ENCODE measurements around the gene PNP. TPM values are rescaled to one million over a fixed set of nuclear protein-coding genes. Genes with fewer than 3 reads are reported as not detected.
A peak's percentile ranks its signal among the peaks of the same experiment; 100 is the strongest.

PNP gene
- 10 to 100 TPM; 15.5 to 41.4 TPM for total RNA-seq
- 100 to 1,000 TPM in 1 of 2 donors, 10 to 100 TPM in 1; 32.7 to 119 TPM for polyA plus RNA-seq
- long read RNA-seq, donor 1, transcript PNP-201 (6 exons, 1,509 nt), result major isoform, 6 of 11 reads
- long read RNA-seq, donor 1, transcript PNP-207 (2 exons, 2,573 nt), result minor isoform, 5 of 11 reads
- long read RNA-seq, donor 1, partial matches to known transcripts, result 0 of 11 reads
- long read RNA-seq, donor 1, other reads (novel, unspliced or antisense), result 0 of 11 reads
- long read RNA-seq, donor 2, partial matches to known transcripts, result 0 of 3 reads
- long read RNA-seq, donor 2, other reads (novel, unspliced or antisense), result 0 of 3 reads
- long read RNA-seq, donor 3, partial matches to known transcripts, result 19 of 22 reads
- long read RNA-seq, donor 3, other reads (novel, unspliced or antisense), result 0 of 22 reads
- long read RNA-seq, donor 4, partial matches to known transcripts, result 17 of 19 reads
- long read RNA-seq, donor 4, other reads (novel, unspliced or antisense), result 0 of 19 reads
- long read RNA-seq, donor 5, partial matches to known transcripts, result 26 of 32 reads
- long read RNA-seq, donor 5, other reads (novel, unspliced or antisense), result 0 of 32 reads

DNA sequence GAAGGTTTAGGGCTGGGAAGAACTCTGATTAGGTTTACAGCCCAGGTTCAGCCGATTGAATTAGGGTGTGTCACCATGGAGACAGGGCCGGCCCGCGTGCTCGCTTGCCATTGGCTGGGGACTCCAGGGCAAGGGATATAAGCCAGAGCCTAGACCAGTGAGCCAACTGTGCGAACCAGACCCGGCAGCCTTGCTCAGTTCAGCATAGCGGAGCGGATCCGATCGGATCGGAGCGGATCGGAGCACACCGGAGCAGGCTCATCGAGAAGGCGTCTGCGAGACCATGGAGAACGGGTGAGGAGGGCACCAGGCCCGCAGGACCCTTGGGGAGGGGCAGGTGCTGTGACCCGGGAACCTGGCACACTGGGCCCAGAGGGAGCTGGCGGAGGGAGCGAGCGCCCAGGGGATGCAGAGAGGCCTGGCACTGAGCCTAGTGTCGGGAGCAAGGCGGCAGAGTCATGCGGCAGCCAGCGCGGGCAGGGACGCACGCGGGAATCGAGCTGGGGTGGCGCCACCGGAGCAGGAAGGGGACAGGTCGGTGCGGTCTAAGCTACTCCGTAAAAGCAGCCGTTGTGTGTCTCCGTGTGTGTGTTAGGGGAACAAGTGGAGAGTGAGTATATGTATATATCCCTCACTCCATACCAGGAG is at the start of gene PNP:
PNP (plus strand) TSS at position 165 of the 648 bp plus-strand sequence; CDS start at position 284, 119 bp downstream.
- Histone ChIP-seq H3K27ac (ENCODE audit: low read depth in 1 of 2, low read length in 1 of 2) (peak within 1 kb of the TSS; percentile 94 to 95), H3K4me1 (ENCODE audit: control insufficient read depth in 5 of 5, insufficient read depth in 5 of 5, low read length in 5 of 5) (peaks cover 1 to 15% (median 9%) of the 10 kb centered on the region in 5 donors), H3K27me3 (ENCODE audit: control insufficient read depth in 3 of 3, insufficient read depth in 3 of 3, low read length in 2 of 3) (peaks cover 0 to 9% (median 7%) of the 10 kb centered on the region in 3 donors), H3K36me3 (ENCODE audit: control insufficient read depth in 4 of 4, insufficient read depth in 4 of 4, low read length in 4 of 4) (peaks cover 0 to 9% (median 2%) of the 10 kb centered on the region in 4 donors), H3K9me3 (ENCODE audit: control insufficient read depth in 4 of 4, insufficient read depth in 3 of 4, low read length in 3 of 4) (no peaks in the 10 kb centered on the region), H3K9ac (ENCODE audit: insufficient read depth in 1 of 2, low read length in 2 of 2) (peak within 1 kb of the TSS; percentile 72 to 88), H3K4me3 (peak within 1 kb of the TSS; percentile 82)
- TF ChIP-seq, protein P1, sequence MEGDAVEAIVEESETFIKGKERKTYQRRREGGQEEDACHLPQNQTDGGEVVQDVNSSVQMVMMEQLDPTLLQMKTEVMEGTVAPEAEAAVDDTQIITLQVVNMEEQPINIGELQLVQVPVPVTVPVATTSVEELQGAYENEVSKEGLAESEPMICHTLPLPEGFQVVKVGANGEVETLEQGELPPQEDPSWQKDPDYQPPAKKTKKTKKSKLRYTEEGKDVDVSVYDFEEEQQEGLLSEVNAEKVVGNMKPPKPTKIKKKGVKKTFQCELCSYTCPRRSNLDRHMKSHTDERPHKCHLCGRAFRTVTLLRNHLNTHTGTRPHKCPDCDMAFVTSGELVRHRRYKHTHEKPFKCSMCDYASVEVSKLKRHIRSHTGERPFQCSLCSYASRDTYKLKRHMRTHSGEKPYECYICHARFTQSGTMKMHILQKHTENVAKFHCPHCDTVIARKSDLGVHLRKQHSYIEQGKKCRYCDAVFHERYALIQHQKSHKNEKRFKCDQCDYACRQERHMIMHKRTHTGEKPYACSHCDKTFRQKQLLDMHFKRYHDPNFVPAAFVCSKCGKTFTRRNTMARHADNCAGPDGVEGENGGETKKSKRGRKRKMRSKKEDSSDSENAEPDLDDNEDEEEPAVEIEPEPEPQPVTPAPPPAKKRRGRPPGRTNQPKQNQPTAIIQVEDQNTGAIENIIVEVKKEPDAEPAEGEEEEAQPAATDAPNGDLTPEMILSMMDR (IDR thresholded peaks at IDR 0.05; ENCODE audit: control extremely low read depth, extremely low read depth), result no peak
- peak; percentile 80 to 86 (median 83) for DNase-seq
- ATAC-seq (ENCODE audit: insufficient read depth, low FRiP score), result peak; percentile 95
- WGBS, 2 donors, result 0 to 1% methylated on average over 40 of the region's 40 CpGs

DNA sequence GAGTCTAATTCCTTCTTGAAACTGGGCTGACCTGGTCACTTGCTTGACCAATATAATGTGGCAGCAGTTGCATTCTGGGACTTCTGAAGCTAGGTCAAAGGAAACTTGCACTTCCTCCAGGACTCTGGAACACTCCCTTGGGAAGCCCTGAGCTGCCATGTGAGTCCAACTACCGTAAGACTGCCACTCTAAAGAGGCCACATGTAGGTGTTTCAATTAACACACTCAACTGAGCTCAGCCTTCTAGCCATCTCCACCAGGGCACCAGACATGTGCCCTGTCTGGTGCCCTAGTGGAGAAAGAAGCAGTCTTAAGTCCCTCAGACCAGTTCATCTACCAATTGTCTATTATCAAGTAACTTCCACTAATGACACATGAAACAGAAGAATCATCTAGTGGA is 49.8 kb upstream of the PNP start:
- no peak for DNase-seq
- no peaks in the 10 kb centered on the region for H3K9me3 ChIP-seq (ENCODE audit: control insufficient read depth in 4 of 4, insufficient read depth in 3 of 4, low read length in 3 of 4)
- 75 to 78% methylated on average over 1 of the region's 1 CpG for WGBS, 2 donors
- H3K27me3 ChIP-seq (ENCODE audit: control insufficient read depth in 3 of 3, insufficient read depth in 3 of 3, low read length in 2 of 3), result no peaks in the 10 kb centered on the region
- no peaks in the 10 kb centered on the region for H3K36me3 ChIP-seq (ENCODE audit: control insufficient read depth in 4 of 4, insufficient read depth in 4 of 4, low read length in 4 of 4)
- H3K4me3 ChIP-seq, result no peak overlapping the region
- TF ChIP-seq, protein P1 (IDR thresholded peaks at IDR 0.05; ENCODE audit: control extremely low read depth, extremely low read depth), result no peak
- no peak for ATAC-seq (ENCODE audit: insufficient read depth, low FRiP score)
- H3K27ac ChIP-seq (ENCODE audit: low read depth in 1 of 2, low read length in 1 of 2), result no peak overlapping the region
- no peak overlapping the region for H3K9ac ChIP-seq (ENCODE audit: insufficient read depth in 1 of 2, low read length in 2 of 2)
- H3K4me1 ChIP-seq (ENCODE audit: control insufficient read depth in 5 of 5, insufficient read depth in 5 of 5, low read length in 5 of 5), result peaks cover 0 to under 1% (median 0%) of the 10 kb centered on the region in 5 donors

DNA sequence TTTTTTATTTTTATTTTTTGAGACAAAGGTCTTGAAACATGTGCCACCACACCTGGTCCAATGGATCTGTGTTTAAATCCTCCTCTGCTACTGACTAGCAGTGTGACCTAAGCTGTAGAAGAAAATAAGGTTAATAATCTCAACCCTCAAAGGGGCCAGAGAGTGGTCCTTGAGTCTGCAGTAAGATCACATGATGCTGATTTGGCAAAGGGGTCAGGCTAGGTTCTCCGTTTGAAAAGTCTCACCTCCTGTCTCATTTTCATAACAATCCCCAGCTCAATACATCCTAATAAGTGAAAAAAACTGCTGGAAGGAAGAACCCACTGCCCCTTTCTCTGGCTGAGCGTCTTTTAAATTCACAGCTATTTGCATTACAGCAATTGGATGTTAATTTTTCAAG is 47.9 kb upstream of the PNP start:
- H3K9ac ChIP-seq (ENCODE audit: insufficient read depth in 1 of 2, low read length in 2 of 2), result no peak overlapping the region
- no peak for DNase-seq
- H3K36me3 ChIP-seq (ENCODE audit: control insufficient read depth in 4 of 4, insufficient read depth in 4 of 4, low read length in 4 of 4), result no peaks in the 10 kb centered on the region
- H3K4me3 ChIP-seq, result no peak overlapping the region
- TF ChIP-seq, protein P1 (IDR thresholded peaks at IDR 0.05; ENCODE audit: control extremely low read depth, extremely low read depth), result no peak
- H3K27ac ChIP-seq (ENCODE audit: low read depth in 1 of 2, low read length in 1 of 2), result no peak overlapping the region
- no peak for ATAC-seq (ENCODE audit: insufficient read depth, low FRiP score)
- 47 to 60% methylated on average over 2 of the region's 2 CpGs for WGBS, 2 donors
- H3K4me1 ChIP-seq (ENCODE audit: control insufficient read depth in 5 of 5, insufficient read depth in 5 of 5, low read length in 5 of 5), result no peaks in the 10 kb centered on the region
- H3K9me3 ChIP-seq (ENCODE audit: control insufficient read depth in 4 of 4, insufficient read depth in 3 of 4, low read length in 3 of 4), result no peaks in the 10 kb centered on the region
- no peaks in the 10 kb centered on the region for H3K27me3 ChIP-seq (ENCODE audit: control insufficient read depth in 3 of 3, insufficient read depth in 3 of 3, low read length in 2 of 3)
